Activated effector memory CD4-positive, alpha-beta T cell treated with Interleukin-2 at 50 U/mL for 16 hours (primary cell): ENCODE results near the gene HIPK4.
"Not testable (repeated sequence)": the region's sequence is repeated elsewhere in the genome, so short reads cannot be mapped to it uniquely, and the experiment has no call there.

Experiments
- DNase-seq: peaks from one replicate; pipeline ENCODE4 v3.0.0-alpha.2; 2020

Gene HIPK4

GRCh38 chr19:40390084-40390742 is at the start of gene HIPK4:
TSS of gene HIPK4 (minus strand) at chr19:40390181. CDS start at chr19:40389902, 279 bp downstream.
- DNase-seq, result no peak

GRCh38 chr19:40438284-40438683 is 48.3 kb upstream of the HIPK4 start:
- DNase-seq, result no peak

GRCh38 chr19:40433391-40434216 is 43.6 kb upstream of the HIPK4 start:
- peak; percentile 51 for DNase-seq

- DNase-seq, result not testable (repeated sequence)
Observed at GRCh38 chr19:40432760-40433159, 42.8 kb upstream of the HIPK4 start.

- DNase-seq, result no peak
Observed at GRCh38 chr19:40431698-40432097, 41.7 kb upstream of the HIPK4 start.

- not testable (repeated sequence) for DNase-seq
Observed at GRCh38 chr19:40430242-40430641, 40.3 kb upstream of the HIPK4 start.

- DNase-seq, result not testable (repeated sequence)
Observed at GRCh38 chr19:40428197-40428596, 38.2 kb upstream of the HIPK4 start.

GRCh38 chr19:40425450-40426287 is 35.7 kb upstream of the HIPK4 start, which contains the start of gene SERTAD1:
TSS of gene SERTAD1 (minus strand) at chr19:40425992. CDS start at chr19:40423546, 2,446 bp downstream.
- peak; percentile 100 for DNase-seq

- no peak for DNase-seq
Observed at GRCh38 chr19:40424637-40425449, 34.9 kb upstream of the HIPK4 start.

- DNase-seq, result no peak
Observed at GRCh38 chr19:40423938-40424337, 34.0 kb upstream of the HIPK4 start.

GRCh38 chr19:40422748-40423566 is 33.0 kb upstream of the HIPK4 start:
- DNase-seq, result no peak

GRCh38 chr19:40421993-40422747 is 32.2 kb upstream of the HIPK4 start:
- DNase-seq, result no peak

GRCh38 chr19:40420766-40421765 is 31.1 kb upstream of the HIPK4 start:
- DNase-seq, result peak; percentile 70

- no peak for DNase-seq
Observed at GRCh38 chr19:40420451-40420765, 30.4 kb upstream of the HIPK4 start.

- DNase-seq, result no peak
Observed at GRCh38 chr19:40419780-40420179, 29.8 kb upstream of the HIPK4 start.

GRCh38 chr19:40419066-40419612 is 29.2 kb upstream of the HIPK4 start:
- no peak for DNase-seq

- DNase-seq, result no peak
Observed at GRCh38 chr19:40418040-40418439, 28.1 kb upstream of the HIPK4 start.

- DNase-seq, result no peak
Observed at GRCh38 chr19:40417643-40417981, 27.6 kb upstream of the HIPK4 start.

- no peak for DNase-seq
Observed at GRCh38 chr19:40416918-40417642, 27.1 kb upstream of the HIPK4 start.
